Erythroblast (primary cell): ENCODE measurements around the gene LSM2.
"Not testable (repeated sequence)": the region's sequence is repeated elsewhere in the genome, so short reads cannot be mapped to it uniquely, and the experiment has no call there.

Experiments used
- GATA1 ChIP-seq: IDR thresholded peaks from 2 replicates; pipeline ENCODE4 v1.6.1; 2011; ENCODE audit warnings: low read depth, mild to moderate bottlenecking, control low read depth, low read length, moderate library complexity
- POLR2A ChIP-seq: IDR thresholded peaks from 2 replicates; pipeline ENCODE4 v1.6.1; 2011; ENCODE audit warnings: mild to moderate bottlenecking, low read length

GRCh38 chr6:31817133-31817928 is 10.6 kb upstream of the LSM2 start:
- TF ChIP-seq POLR2A, GATA1: not testable (repeated sequence)
